ENCODE data around the gene PTPRN2.

The PTPRN2 gene

GRCh38 chr7:158074896-158075632, 512.6 kb downstream of the PTPRN2 start:
- DNase-seq = no peak

DNA sequence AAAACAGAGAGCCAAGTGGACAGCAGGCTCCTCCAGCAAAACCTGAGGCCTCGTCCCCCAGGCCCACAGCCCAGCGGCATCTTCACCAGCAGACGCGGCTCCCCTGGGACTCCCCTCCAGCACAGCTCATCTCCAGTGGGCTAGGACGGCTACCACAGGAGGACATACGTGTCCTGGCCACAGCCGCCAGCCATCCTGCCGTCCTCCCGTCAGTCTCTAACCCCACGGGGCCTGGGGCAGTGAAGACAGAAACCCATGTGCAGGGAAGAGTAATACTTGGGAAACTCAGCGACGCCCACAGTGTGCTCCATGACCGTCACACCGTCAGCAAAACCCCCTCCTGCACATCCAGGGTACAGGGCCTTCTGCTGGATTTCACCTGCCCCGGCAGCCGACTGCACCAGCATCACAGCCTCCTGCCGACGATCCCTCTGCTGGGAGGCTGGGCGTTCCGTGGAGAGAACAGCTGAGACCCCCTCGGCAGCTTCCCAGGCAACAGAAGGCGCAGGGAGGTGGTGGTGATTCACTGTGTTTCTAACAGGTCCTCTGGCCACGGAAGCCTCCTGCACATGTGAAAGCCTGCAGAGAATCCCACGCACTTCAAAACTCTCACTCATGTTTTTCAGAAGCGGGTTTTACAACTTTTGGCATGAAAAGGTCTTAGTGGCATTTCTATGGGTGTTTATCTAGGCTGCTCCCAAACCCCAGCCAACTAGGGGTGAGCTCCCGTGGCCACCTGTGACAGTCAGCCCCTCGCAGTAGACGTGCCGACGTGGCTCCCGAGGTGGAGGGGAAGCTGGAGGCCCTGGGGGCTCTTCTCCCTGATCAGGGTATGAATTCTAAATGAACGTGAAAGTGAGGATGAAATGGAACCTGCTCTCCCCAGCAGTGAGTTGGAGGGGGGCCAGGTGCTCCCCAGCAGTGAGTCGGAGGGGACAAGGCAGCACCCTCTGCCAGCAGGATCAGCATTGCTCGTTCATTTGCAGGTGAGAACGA, 513.5 kb downstream of the PTPRN2 start:
- DNase-seq = no peak

DNA sequence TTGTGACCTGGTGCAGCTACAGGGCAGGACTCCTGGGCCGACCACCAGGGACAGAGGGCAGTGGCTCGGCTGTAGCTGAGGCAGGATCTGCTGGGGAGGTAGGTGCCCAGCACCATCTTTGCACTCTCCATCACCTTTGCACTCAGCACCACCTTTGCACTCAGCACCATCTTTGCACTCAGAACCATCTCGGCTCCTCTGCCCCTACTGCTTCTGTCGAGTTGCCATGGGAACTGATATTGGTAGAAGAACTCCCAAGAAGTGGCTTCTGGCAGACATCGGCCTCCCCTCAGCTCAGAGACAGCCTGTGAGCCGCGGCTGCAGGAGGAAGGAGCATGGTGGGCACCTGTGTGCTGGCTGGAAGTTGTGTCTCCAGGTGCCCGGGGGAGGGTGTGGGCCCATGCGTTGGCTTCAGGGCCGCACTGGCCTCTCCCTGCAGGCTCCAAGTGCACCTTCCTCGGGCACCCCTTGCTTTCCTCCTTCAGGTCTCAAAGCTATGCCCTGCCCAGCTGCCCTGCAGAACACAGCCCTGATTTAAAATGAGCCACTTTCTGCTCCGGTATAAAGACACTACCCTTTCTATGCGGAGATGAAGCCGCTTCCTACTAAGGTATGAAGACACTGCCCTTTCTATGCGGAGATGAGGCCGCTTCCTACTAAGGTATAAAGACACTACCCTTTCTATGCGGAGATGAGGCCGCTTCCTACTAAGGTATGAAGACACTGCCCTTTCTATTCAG, 514.5 kb downstream of the PTPRN2 start:
- no peak for DNase-seq

DNA sequence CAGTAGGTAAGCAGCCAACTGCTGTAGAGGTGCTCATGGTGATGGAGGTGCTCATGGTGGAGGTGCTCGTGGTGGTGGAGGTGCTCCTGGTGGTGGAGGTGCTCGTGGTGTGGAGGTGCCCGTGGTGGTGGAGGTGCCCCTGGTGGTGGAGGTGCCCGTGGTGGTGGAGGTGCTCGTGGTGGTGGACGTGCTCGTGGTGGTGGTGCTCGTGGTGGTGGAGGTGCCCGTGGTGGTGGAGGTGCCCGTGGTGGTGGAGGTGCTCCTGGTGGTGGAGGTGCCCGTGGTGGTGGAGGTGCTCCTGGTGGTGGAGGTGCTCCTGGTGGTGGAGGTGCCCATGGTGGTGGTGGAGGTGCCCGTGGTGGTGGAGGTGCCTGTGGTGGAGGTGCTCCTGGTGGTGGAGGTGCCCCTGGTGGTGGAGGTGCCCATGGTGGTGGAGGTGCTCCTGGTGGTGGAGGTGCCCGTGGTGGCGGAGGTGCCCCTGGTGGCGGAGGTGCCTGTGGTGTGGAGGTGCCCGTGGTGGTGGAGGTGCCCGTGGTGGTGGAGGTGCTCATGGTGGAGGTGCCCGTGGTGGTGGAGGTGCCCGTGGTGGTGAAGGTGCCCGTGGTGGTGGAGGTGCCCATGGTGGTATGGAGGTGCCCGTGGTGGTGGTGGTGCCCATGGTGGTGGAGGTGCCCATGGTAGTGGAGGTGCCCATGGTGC, 517.3 kb downstream of the PTPRN2 start:
- no peak for DNase-seq

GRCh38 chr7:158068853-158069252, 518.8 kb downstream of the PTPRN2 start:
- no peak for DNase-seq

DNA sequence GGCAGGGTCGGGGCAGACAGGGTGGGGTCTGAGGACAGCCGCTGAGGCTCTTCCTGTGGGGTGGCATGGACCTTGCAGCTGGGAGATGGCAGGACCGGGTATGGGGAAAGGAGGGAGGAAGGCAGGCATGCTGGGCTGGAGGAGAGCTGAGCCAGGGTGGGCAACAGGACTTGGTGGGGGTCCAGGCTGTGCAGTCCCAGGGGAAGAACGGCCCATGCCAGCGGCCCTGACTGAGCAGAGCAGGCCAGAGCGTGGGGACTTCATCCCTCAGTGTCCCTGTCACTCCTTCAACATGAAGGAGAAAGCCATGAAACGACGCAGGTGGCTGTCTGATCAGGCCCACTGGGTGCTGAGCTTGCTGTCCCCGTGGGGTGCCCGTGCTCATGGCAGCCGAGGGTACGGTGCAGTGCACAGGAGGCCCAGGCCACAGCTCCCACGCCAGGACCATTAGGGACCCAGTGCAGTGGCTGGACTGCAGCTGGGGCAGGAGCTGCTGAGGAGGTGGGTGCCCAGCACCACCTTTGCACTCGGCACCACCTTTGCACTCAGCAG, 519.6 kb downstream of the PTPRN2 start:
- no peak for DNase-seq

DNA sequence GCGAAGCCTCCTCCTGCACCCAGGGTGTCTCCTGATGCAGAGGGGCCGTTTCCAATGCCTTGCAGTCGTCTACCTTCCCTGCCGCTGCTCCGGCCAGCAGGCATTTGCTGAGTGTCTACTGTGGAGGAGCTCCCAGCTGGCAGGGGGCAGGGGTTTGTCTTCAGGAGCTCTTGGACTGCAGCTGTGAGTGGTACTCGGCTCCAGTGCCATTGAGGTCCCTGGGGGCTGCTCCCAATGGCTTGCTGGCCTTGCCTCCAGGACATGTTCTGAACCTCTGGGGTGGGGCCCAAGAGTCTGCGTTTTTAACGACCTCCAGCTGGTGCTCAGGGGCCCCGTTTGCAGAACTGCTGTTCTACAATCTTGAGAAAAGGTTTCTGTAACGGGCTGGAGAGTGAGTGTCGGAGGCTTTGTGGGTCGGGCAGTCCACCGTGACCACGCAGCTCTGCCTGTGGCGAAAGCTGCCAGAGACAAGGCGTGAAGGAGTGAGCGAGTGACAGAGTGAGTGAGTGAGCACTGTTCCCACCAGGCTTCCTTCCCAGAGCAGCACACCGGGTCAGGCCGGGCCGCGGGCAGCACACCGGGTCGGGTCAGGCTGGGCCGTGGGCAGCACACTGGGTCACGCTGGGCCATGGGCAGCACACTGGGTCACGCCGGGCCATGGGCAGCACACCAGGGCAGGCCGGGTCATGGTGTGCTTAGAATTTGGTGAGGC, 520.2 kb downstream of the PTPRN2 start:
- no peak for DNase-seq

DNA sequence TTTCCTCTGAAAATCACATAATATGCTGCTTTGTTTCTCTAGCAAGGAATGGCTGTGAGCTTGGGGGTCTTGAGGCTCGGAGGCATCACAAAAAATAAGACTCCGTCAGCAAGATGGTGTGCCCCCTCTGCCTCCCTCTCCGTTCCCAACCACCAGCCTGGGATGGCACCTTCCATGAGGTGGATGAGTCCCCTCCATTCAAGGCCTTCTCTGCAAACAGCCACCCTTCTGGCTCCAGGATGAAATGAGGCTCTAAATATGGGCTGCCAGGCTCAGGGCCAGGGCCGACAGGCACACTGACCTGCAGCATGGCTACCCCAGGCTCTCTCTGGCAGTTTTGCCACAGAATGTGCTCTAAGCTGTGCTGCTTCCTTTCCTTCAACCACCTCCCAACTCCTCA, 521.5 kb downstream of the PTPRN2 start:
- DNase-seq = no peak

GRCh38 chr7:158065340-158065739, 522.3 kb downstream of the PTPRN2 start:
- DNase-seq = no peak

DNA sequence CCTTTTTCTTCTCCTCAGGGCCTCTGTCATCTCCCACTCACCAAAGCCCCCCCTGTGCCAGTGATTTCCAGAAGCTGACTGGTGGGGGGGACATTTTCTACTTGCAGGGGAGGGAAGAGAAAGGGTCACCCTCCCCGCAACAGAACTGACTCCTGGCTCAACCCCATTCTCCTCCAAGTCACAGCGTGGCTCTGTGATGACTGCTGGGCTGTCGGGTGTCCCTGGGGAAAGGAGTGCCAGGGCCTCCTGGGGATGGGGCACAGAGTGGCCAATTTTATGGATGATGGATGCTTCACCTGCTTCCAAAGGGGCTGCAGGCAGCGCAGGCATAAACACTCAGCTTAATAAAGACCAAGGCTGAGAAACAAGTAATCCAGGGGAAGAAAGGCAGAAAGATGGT, 523.0 kb downstream of the PTPRN2 start:
- no peak for DNase-seq

- DNase-seq = no peak
Measured at GRCh38 chr7:158063850-158064610, 523.6 kb downstream of the PTPRN2 start.

GRCh38 chr7:158062661-158063060, 525.0 kb downstream of the PTPRN2 start:
- DNase-seq = no peak

DNA sequence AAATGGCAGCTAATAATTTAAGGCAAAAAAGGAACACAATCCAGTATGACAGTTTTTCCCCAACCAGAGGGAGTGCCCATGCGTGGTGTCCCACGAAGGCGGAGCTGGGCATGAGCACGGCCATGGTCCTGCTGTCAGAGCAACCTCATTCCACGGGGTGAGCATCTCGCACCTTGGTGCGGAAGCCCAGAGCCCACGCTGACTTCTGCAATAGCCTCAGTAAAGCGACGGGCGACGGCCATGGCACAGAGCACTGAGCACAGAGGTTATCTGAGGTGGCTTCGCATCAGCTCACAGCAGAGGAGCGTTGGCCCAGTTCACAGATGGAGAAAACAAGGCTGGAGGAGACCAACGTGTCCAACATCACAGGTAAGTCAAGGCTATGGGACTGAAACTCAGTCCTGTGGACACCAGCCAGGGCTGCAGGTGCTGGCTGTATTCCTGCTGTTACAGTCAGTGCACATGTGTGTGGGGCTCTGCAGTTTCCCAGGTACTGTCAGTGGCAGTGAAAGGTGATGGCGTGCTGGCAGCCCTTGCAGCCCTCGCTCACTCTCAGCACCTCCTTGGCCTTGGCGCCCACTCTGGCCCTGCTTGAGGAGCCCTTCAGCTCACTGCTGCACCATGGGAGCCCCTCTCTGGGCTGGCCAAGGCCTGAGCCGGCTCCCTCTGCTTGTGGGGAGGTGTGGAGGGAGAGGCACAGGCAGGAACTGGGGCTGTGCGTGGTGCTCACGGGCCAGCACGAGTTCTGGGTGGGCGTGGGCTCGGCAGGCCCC, 525.6 kb downstream of the PTPRN2 start:
- DNase-seq = no peak

- no peak for DNase-seq
Measured at GRCh38 chr7:158061026-158061630, 526.5 kb downstream of the PTPRN2 start.

- DNase-seq = no peak
Measured at GRCh38 chr7:158060216-158060615, 527.4 kb downstream of the PTPRN2 start.

- no peak for DNase-seq
Measured at GRCh38 chr7:158057446-158057845, 530.2 kb downstream of the PTPRN2 start.

DNA sequence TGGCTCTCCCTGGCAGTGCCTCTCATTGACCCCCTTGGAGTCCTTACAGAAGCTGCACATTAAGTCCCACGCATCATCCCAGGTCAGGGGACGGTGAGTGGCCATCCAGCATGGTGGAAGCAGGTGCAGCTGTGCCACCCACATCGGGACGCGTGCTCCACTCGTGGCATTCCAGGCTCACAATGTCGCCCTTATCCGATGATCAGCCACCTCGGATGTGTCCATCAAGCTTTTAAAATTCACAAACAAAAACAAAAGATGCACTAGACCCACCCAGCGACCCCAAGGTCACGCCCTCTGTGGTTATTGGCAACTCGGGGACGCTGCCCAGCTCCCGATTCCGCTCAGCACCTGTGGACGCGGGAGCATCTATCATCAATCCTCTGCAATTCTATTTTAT, 530.9 kb downstream of the PTPRN2 start:
- no peak for DNase-seq

- DNase-seq = no peak
Measured at GRCh38 chr7:158055726-158056510, 531.7 kb downstream of the PTPRN2 start.

- DNase-seq = no peak
Measured at GRCh38 chr7:158054611-158055010, 533.0 kb downstream of the PTPRN2 start.
